SU-DHL-6 (cell line): ENCODE measurements around the gene NMS.

Experiments used
- CTCF ChIP-seq: fragments of 200-600 bp; sonication (generic); IDR thresholded peaks from one replicate; pipeline ENCODE4 v1.5.1; 2017; ENCODE audit warnings: antibody characterized with exemption, mild to moderate bottlenecking, low read length, moderate library complexity; ENCODE audit not compliant: insufficient read depth, poor library complexity, severe bottlenecking
- EZH2phosphoT487 ChIP-seq: fragments of 200-600 bp; sonication (generic), shearing (Covaris generic); conservative IDR thresholded peaks from 2 replicates; pipeline ENCODE4 v1.6.1; 2018; ENCODE audit warnings: mild to moderate bottlenecking, antibody characterized with exemption, low read length, moderate library complexity, mixed read lengths

DNA sequence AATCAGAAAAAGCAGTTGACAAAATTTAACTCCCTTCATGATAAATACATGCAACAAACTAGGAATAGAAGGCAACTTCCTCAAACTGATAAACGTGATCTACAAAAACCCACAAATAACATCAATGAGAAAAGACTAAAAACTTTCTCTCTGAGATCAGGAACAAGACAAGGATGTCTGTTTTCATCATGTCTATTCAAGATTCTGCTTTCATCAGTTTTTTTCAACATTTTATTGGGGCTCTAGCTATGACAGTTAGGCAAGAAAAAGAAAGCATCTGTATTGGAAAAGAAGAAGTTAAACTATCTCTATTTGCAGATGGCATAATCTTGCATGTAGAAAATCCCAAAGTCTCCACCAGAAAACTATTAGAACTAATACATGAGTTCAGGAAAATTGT lies 40.6 kb upstream of the NMS start:
- TF ChIP-seq EZH2phosphoT487: no peak
- no peak for TF ChIP-seq CTCF
